HepG2 (cell line): ENCODE measurements around the gene TEX19. TPM values are rescaled to one million over a fixed set of nuclear protein-coding genes. Genes with fewer than 3 reads are reported as not detected.

Experiments used
- ATAC-seq: fragments of 200-7000 bp; cut with Tn5 transposase; 3 replicates; pipeline ENCODE4 v1.9.1; 2020; ENCODE audit warnings: mild to moderate bottlenecking, moderate library complexity
- BruUV-seq: library from RNA; stranded (reverse); fragments of 400-500 nt; replicated peaks from 2 replicates; lab custom pipeline; 2021; lab: Mats Ljungman, UMichigan
- CTCF ChIA-PET: fragments of 300-600 bp; formaldehyde crosslinking; extraction: SDS; loops from one replicate; lab custom pipeline; 2021; ENCODE audit warnings: low total read pairs, inconsistent platforms, low intra/inter-chr PET ratio; lab: Yijun Ruan, JAX
- POLR2A ChIA-PET: fragments of 350-600 bp; sonication (Branson Sonifier 250); formaldehyde crosslinking; loops from one replicate; lab custom pipeline; 2020; ENCODE audit warnings: antibody characterized with exemption, inconsistent platforms; lab: Yijun Ruan, JAX
- DNase-seq: peaks from one replicate; pipeline ENCODE4 v3.0.0-alpha.2; 2015; ENCODE audit warnings: low spot score
- FAIRE-seq: peaks from 3 replicates; lab custom pipeline; 2011; peaks lifted over from hg19 to GRCh38; lab: Jason Lieb, UNC
- H2AFZ ChIP-seq: one replicate; pipeline ENCODE4 v1.6.1; 2011; ENCODE audit warnings: low read length, inconsistent platforms
- H3K27ac ChIP-seq: fragments of 300-600 bp; 3 replicates; pipeline ENCODE4 v1.8.0; 2011; ENCODE audit warnings: mixed run types, mild to moderate bottlenecking, mixed read lengths, low read length, inconsistent platforms; ENCODE audit not compliant: insufficient read depth; ENCODE audit errors: extremely low read length
- H3K27me3 ChIP-seq, 2 experiments: fragments of 200-600 bp in 1 of 2; 2 replicates in 1 of 2; 3 replicates in 1 of 2; pipeline versions ENCODE4 v1.6.0 to v1.8.0; 2011; ENCODE audit warnings: low read length in 2 of 2, mild to moderate bottlenecking in 2 of 2, moderate library complexity in 2 of 2, inconsistent platforms in 1 of 2; ENCODE audit not compliant: insufficient read depth in 2 of 2, control insufficient read depth in 1 of 2
- H3K36me3 ChIP-seq, 2 experiments: fragments of 200-600 bp in 1 of 2; replicated peaks in 1 of 2; 2 replicates in 1 of 2; 3 replicates in 1 of 2; pipeline versions ENCODE4 v1.5.1 to v1.8.0; 2011; ENCODE audit warnings: low read length in 2 of 2, inconsistent platforms in 1 of 2; ENCODE audit not compliant: insufficient read depth in 2 of 2, control insufficient read depth in 1 of 2
- H3K4me1 ChIP-seq: 2 replicates; pipeline ENCODE4 v1.5.1; 2012; ENCODE audit warnings: low read length, inconsistent platforms; ENCODE audit not compliant: insufficient read depth
- H3K4me2 ChIP-seq: 2 replicates; pipeline ENCODE4 v1.6.0; 2011; ENCODE audit warnings: low read depth, low read length, inconsistent platforms
- H3K4me3 ChIP-seq, 3 experiments: fragments of 200-600 bp in 1 of 3; sonication (generic), shearing (Covaris generic) in 1 of 3; replicated peaks in 1 of 3; 2 replicates each; pipeline ENCODE4 v1.5.1; 2011 to 2016; ENCODE audit warnings: low read length in 3 of 3, inconsistent platforms in 2 of 3, low read depth in 2 of 3, mild to moderate bottlenecking in 2 of 3, control low read depth in 1 of 3, mixed read lengths in 1 of 3; ENCODE audit not compliant: insufficient read depth in 1 of 3
- H3K79me2 ChIP-seq: one replicate; pipeline ENCODE4 v1.6.1; 2011; ENCODE audit warnings: low read length, inconsistent platforms; ENCODE audit not compliant: insufficient read depth
- H3K9ac ChIP-seq: 2 replicates; pipeline ENCODE4 v1.6.0; 2011; ENCODE audit warnings: mild to moderate bottlenecking, low read depth, low read length, inconsistent platforms; ENCODE audit not compliant: insufficient read depth
- H3K9me3 ChIP-seq: 2 replicates; pipeline ENCODE4 v1.5.1; 2012; ENCODE audit warnings: mild to moderate bottlenecking, low read length
- H4K20me1 ChIP-seq: 2 replicates; pipeline ENCODE4 v1.6.0; 2011; ENCODE audit warnings: inconsistent platforms, mild to moderate bottlenecking, low read length, moderate library complexity; ENCODE audit not compliant: insufficient read depth
- AGO2 ChIP-seq: fragments of 200-400 bp; formaldehyde crosslinking; optimal IDR thresholded peaks from 2 replicates; pipeline ENCODE3; 2017; ENCODE audit warnings: mild to moderate bottlenecking, low read depth, low read length, moderate library complexity
- ATF7 ChIP-seq, 2 experiments: fragments of 450-650 bp in 1 of 2; sonication (generic) in 1 of 2; formaldehyde crosslinking in 1 of 2; IDR thresholded peaks; 2 replicates each; pipeline versions ENCODE4 v1.4.0 to v1.6.1; 2016 to 2020; ENCODE audit warnings: antibody characterized with exemption in 1 of 2, mild to moderate bottlenecking in 1 of 2, missing genetic modification reagents in 1 of 2
- KMT2A ChIP-seq: sonication (generic); formaldehyde crosslinking; IDR thresholded peaks from 2 replicates; pipeline ENCODE4 v1.4.0; 2020; ENCODE audit warnings: missing genetic modification reagents
- MEF2D ChIP-seq: sonication (generic); formaldehyde crosslinking; IDR thresholded peaks from 2 replicates; pipeline ENCODE4 v1.5.1; 2020; ENCODE audit warnings: mild to moderate bottlenecking, missing genetic modification reagents
- SNRNP70 ChIP-seq: fragments of 200-400 bp; formaldehyde crosslinking; IDR thresholded peaks from 2 replicates; pipeline ENCODE4 v1.6.1; 2017; ENCODE audit warnings: mild to moderate bottlenecking, low read depth, low read length, moderate library complexity
- ZNF251 ChIP-seq: sonication (generic); formaldehyde crosslinking; IDR thresholded peaks from 2 replicates; pipeline ENCODE4 v1.9.0; 2021; ENCODE audit warnings: mild to moderate bottlenecking, missing genetic modification reagents
- ZNF263 ChIP-seq: sonication (generic); formaldehyde crosslinking; IDR thresholded peaks from 2 replicates; pipeline ENCODE4 v1.4.0; 2020; ENCODE audit warnings: missing genetic modification reagents
- ZNF749 ChIP-seq: sonication (generic); formaldehyde crosslinking; IDR thresholded peaks from 2 replicates; pipeline ENCODE4 v1.8.0; 2022; ENCODE audit warnings: mild to moderate bottlenecking, missing genetic modification reagents, moderate library complexity, borderline replicate concordance
- ZNF768 ChIP-seq: sonication (generic); formaldehyde crosslinking; IDR thresholded peaks from 2 replicates; pipeline ENCODE4 v1.4.0; 2020; ENCODE audit warnings: missing genetic modification reagents
- WGBS: methylation state at CpG from one replicate; pipeline ENCODE4 v1.1.6; 2017; ENCODE audit warnings: low lambda C conversion rate; 5-methylcytosine and 5-hydroxymethylcytosine counted together
- in situ Hi-C: cut with HindIII; loops from 2 replicates; pipeline ENCODE4 v1.10.0; 2017; ENCODE audit warnings: low pct_unique_long_range_greater_than_20kb; ENCODE audit not compliant: extremely low pct_ligation_motif_present
- intact Hi-C: fragments of 100-400 bp; cut with micrococcal nuclease; formaldehyde crosslinking; loops from one replicate; pipeline ENCODE4 v1.10.0; 2022; ENCODE audit not compliant: unreplicated experiment
- polyA plus RNA-seq, 8 experiments: library from polyadenylated mRNA; depleted of rRNA in 3 of 8; stranded (reverse) in 7 of 8; unstranded in 1 of 8; fragments of >200 nt; fragmentation: Illumina TruSeq in 4 of 8; extraction: Trizol in 4 of 8; gene quantifications; 2 replicates each; pipeline versions ENCODE4 v1.2.1 to v1.2.3, GENCODE V29; 2011 to 2016; ENCODE audit warnings: low read depth in 4 of 8, missing spikeins in 1 of 8, mixed read lengths in 1 of 8; ENCODE audit not compliant: insufficient read depth in 1 of 8
- total RNA-seq, 5 experiments: library from RNA; depleted of rRNA; stranded (reverse); fragments of >200 nt; fragmentation: Illumina TruSeq; extraction: Trizol; gene quantifications; 2 replicates each; pipeline ENCODE4 v1.2.3, GENCODE V29; 2016; ENCODE audit warnings: low read depth in 1 of 5

The TEX19 gene
- total and polyA plus RNA-seq, 2 of the 13 experiments (the other 11 are each of a cell fraction or from before 2014, with no cell fraction given): 1.3 to 6.0 TPM

- intact Hi-C loops (no loop called here), in situ Hi-C loops (no loop called here)
- Histone ChIP-seq H2AFZ (no peak overlapping the region), H3K4me1 (peaks cover 15% of the 10 kb centered on the region), H3K36me3 (peaks cover 8 to 17% of the 10 kb centered on the region in 2 experiments; a peak in 4 of 5 replicates), H3K27me3 (peaks cover 5 to 23% of the 10 kb centered on the region in 2 experiments; a peak in 3 of 5 replicates), H3K79me2 (no peaks in the 10 kb centered on the region), H3K9ac (no peak overlapping the region), H3K9me3 (no peaks in the 10 kb centered on the region), H3K27ac (no peak overlapping the region), H3K4me2 (no peak overlapping the region), H4K20me1 (no peaks in the 10 kb centered on the region), H3K4me3 (no peak overlapping the region)
- BruUV-seq: no TSS peak
- FAIRE-seq (no peak), DNase-seq (no peak), ATAC-seq (no peak)
- TF ChIP-seq AGO2 (peak; percentile 89), SNRNP70 (no peak), ATF7 (IDR thresholded peaks at IDR 0.05) (peak; percentile 65), ATF7 (CRISPR knock-in tag; IDR thresholded peaks at IDR 0.05) (no peak), ZNF768 (CRISPR knock-in tag) (0 out of 2 replicates have a peak, but pooled peaks have one; percentile 5)
- CTCF ChIA-PET: no interaction called here
- POLR2A ChIA-PET: no interaction called here
- WGBS: 90% methylated on average over 31 of the region's 34 CpGs
Measured at GRCh38 chr17:82390015-82390859, 31.2 kb downstream of the TEX19 start.

DNA sequence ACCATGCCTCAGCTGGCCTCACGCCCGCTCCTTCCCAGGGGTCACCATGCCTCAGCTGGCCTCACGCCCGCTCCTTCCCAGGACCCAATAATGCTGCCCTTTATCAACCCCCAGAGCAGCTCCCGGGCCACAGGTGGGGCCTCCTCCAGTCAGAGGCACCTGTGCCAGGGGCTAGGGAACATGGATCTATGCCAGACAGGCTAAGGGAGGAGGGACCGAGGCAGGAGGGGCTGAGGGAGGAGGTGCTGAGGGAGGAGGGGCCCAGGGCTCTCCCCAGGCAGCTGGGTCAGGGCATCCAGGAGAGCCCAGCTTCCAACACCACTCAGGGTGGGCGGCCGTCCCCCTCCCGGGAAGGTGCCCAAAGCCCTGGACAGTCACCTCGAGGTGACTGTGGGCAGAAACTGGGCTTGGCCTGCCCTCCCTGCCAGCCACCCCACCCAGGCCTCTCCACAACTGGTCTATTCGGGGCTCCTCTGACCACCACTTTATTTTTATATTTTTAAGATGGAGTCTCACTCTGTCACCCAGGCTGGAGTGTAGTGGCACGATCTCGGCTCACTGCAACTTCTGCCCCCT, 31.9 kb downstream of the TEX19 start:
- H3K36me3 ChIP-seq: peaks cover 8 to 17% of the 10 kb centered on the region in 2 experiments; a peak in 4 of 5 replicates
- DNase-seq: no peak
- TF ChIP-seq ZNF263 (CRISPR knock-in tag): 0 out of 2 replicates have a peak, but pooled peaks have one; percentile 27
- TF ChIP-seq AGO2: peak; percentile 84
- no peak for TF ChIP-seq MEF2D (CRISPR knock-in tag)
- no peak for TF ChIP-seq ZNF251
- no peak for TF ChIP-seq KMT2A (CRISPR knock-in tag)
- no peak for TF ChIP-seq ZNF749 (CRISPR knock-in tag)
- ChIA-PET POLR2A (no interaction called here), CTCF (no interaction called here)
- FAIRE-seq: no peak
- H3K4me3 ChIP-seq: no peak overlapping the region
- no peak overlapping the region for H3K9ac ChIP-seq
- peaks cover 5 to 18% of the 10 kb centered on the region in 2 experiments; a peak in 3 of 5 replicates for H3K27me3 ChIP-seq
- in situ Hi-C loops: no loop called here
- WGBS: 91% methylated on average over 11 of the region's 13 CpGs
- no peak overlapping the region for H3K27ac ChIP-seq
- TSS peak; percentile 39 for BruUV-seq
- H3K4me1 ChIP-seq: peaks cover 11% of the 10 kb centered on the region
- no peaks in the 10 kb centered on the region for H3K9me3 ChIP-seq
- ATAC-seq: no peak
- H2AFZ ChIP-seq: no peak overlapping the region
- H3K79me2 ChIP-seq: no peaks in the 10 kb centered on the region
- intact Hi-C loops: no loop called here
- H3K4me2 ChIP-seq: no peak overlapping the region
- H4K20me1 ChIP-seq: no peaks in the 10 kb centered on the region
